ENCODE results near the gene COG5.

The COG5 gene

DNA sequence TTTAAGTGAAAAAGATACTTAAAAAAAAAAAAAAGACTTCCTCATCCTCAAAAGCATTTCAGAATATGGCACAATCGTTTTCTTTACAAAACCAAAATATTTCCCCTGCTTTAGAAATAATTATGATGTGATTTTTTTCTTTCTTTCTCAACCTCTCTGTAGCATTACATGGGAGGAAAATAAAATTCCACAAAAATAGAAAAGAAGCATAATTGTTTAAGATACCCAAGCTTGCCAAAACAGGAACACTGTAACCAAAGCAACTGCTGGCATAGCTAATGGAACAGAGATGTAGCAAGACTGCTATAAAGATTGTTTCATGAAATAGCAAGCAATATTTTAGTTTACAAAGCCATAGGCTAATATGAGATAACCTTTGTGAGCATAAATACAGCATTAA is 169.4 kb downstream of the COG5 start:
- DNase-seq (ENCODE audit: low spot score), result no peak

GRCh38 chr7:107392830-107393229 is 170.9 kb downstream of the COG5 start:
- DNase-seq (ENCODE audit: low spot score), result no peak

- no peak for DNase-seq (ENCODE audit: low spot score)
These were observed 172.8 kb downstream of the COG5 start for GRCh38 chr7:107390916-107391315.

- no peak for DNase-seq (ENCODE audit: low spot score)
These were observed 175.1 kb downstream of the COG5 start for GRCh38 chr7:107388604-107389003.

GRCh38 chr7:107387573-107388219 is 176.0 kb downstream of the COG5 start:
- no peak for DNase-seq (ENCODE audit: low spot score)

DNA sequence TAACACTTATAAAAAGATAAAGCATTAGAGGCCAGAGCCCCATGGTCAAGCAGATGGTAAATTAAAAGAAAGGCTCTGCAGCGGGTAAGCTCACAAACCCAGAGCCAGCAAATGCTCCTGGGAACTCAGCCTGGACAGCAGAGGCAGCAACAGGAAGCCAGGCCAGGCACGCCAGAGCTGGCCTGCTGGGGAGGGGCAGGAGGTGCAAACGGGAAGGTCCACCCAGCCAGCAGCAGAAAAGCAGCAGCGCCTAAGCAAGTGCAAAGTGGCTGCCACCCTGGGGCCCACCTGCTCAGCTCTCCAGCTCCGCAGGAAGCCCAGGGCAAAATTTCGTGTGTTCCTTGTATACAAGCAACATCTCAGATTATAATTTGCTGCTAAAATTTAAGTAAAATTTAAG is 176.6 kb downstream of the COG5 start:
- peak; percentile 35 for DNase-seq (ENCODE audit: low spot score)

- no peak for DNase-seq (ENCODE audit: low spot score)
These were observed 177.1 kb downstream of the COG5 start for GRCh38 chr7:107386548-107387102.

GRCh38 chr7:107384025-107384424 is 179.7 kb downstream of the COG5 start:
- DNase-seq (ENCODE audit: low spot score), result no peak

- no peak for DNase-seq (ENCODE audit: low spot score)
These were observed 180.5 kb downstream of the COG5 start for GRCh38 chr7:107383203-107383602.

GRCh38 chr7:107381453-107381852 is 182.3 kb downstream of the COG5 start:
- no peak for DNase-seq (ENCODE audit: low spot score)

DNA sequence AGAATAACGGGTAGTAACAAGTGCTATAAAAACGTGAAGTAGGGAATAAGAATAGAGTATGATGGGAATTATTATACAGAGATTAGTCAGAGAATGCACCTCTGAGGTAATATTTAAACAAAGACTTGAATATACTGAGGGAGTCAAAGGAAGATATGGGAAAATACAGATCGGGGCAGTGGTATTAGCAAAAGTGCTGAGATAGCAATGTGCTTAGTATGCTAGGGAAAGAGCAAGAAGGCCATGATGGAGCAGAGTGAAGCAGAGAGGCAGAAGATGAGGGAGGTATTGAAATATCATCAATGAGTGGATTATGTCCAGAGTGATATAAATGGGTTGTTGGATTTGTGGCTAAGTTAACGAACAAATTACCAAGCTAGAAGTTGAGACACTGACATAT is 190.4 kb downstream of the COG5 start:
- DNase-seq (ENCODE audit: low spot score), result no peak

- no peak for DNase-seq (ENCODE audit: low spot score)
These were observed 191.4 kb downstream of the COG5 start for GRCh38 chr7:107372298-107372697.

- DNase-seq (ENCODE audit: low spot score), result no peak
These were observed 192.9 kb downstream of the COG5 start for GRCh38 chr7:107370816-107371215.

DNA sequence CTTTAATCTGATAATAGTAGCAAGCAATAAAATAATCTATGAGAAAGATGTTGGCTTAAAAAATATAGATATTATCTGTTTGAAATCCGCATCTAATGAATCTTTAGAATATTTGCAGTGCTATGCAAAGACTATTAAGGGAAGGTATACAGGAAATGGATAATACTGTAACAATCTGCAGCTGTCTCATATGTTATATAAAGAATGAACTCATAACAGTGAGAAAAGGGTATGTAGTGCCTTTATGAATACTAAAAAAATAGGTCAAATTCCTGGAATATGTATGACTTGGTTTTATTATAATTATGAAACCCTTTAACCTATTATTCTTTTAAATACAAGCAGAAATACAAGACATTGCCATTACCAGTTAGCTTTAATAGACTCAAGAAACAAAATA is 198.9 kb downstream of the COG5 start:
- no peak for DNase-seq (ENCODE audit: low spot score)

DNA sequence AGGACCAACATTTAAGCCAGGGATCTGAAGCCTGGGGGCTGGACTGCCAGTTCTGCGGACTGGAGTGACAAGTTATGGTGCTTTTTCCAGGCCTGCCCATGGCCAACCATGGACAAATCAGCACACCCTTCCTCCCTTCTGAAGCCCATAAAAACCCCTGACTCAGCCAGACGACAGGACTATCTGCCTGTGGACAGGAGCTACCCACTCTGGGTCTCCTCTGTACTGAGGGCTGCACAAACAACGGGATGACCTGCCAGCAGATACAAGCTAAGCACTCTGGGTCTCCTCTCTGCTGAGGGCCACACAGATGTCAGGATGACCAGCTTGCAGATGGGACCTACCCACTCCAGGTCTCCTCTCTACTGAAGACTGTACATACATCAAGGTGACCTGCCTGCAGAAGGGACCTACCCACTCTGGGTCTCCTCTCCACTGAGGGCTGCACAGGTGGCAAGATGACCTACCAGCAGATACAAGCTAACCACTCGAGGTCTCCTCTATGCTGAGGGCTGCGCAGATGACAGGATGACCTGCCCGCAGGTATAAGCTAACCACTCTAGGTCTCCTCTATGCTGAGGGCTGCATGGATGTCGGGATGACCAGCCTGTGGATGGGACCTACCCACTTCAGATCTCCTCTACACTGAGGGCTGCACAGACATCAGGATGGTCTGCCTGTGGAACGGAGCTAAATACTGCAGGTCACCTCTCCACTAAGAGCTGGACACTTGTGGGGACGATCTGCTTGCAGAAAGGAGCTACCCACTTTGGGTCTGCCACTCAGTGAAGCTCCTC is 204.0 kb downstream of the COG5 start:
- no peak for DNase-seq (ENCODE audit: low spot score)

DNA sequence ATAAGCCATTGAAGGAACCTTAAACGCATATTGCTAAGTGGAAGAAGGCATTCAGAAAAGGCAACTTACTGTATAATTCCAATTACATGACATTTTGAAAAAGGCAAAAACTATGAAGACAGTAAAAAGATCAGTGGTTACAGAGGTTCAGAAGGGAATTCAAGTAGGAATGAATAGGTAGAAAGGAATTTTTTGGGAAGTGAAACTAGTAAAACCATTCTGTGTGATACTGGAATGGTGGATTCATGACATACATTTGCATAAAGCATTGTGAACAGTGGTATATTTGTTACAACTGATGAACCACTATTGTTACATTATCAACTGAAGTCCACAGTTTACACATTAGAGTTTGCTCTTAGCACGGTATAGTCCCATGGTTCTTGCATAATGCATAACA is 208.1 kb downstream of the COG5 start:
- no peak for DNase-seq (ENCODE audit: low spot score)

- no peak for DNase-seq (ENCODE audit: low spot score)
These were observed 209.1 kb downstream of the COG5 start for GRCh38 chr7:107354640-107355039.

GRCh38 chr7:107353701-107354100 is 210.0 kb downstream of the COG5 start:
- no peak for DNase-seq (ENCODE audit: low spot score)

- no peak for DNase-seq (ENCODE audit: low spot score)
These were observed 217.8 kb downstream of the COG5 start for GRCh38 chr7:107345898-107346297.

DNA sequence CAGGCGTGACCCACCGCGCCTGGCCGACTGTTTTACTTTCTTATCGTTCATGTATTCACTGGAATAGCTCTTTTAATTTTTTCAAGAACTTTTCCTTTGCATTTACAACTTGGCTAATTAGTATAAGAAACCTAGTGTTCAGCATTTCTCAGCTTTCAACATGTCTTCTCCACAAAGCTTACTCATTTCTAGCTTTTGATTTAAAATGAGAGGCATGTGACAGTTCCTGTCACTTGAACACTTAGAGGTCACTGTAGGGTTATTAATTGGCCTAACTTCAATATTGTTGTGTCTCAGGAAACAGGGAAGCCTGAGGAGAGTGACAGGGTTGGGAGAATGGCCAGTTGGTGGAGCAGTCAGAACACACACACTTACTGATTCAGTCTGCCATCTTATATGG is 218.9 kb downstream of the COG5 start:
- DNase-seq (ENCODE audit: low spot score), result no peak

GRCh38 chr7:107344286-107344685 is 219.4 kb downstream of the COG5 start:
- no peak for DNase-seq (ENCODE audit: low spot score)

DNA sequence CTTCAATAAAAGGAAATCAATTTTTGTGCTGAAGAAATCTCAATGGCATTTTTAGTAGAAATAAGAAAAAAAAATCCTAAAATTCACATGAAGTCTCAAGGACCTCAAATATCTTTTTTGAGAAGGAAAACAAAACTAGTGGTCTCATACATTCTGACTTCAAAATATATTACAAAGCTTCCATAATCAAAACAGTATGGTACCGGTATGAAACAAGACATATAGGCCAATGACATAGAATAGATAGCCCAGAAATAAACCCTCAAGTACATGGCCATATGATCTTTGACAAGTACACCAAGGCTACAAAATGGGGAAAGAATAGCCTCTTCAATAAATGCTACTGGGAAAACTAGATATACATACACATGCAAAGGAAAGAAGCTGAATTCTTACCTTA is 225.6 kb downstream of the COG5 start:
- no peak for DNase-seq (ENCODE audit: low spot score)

DNA sequence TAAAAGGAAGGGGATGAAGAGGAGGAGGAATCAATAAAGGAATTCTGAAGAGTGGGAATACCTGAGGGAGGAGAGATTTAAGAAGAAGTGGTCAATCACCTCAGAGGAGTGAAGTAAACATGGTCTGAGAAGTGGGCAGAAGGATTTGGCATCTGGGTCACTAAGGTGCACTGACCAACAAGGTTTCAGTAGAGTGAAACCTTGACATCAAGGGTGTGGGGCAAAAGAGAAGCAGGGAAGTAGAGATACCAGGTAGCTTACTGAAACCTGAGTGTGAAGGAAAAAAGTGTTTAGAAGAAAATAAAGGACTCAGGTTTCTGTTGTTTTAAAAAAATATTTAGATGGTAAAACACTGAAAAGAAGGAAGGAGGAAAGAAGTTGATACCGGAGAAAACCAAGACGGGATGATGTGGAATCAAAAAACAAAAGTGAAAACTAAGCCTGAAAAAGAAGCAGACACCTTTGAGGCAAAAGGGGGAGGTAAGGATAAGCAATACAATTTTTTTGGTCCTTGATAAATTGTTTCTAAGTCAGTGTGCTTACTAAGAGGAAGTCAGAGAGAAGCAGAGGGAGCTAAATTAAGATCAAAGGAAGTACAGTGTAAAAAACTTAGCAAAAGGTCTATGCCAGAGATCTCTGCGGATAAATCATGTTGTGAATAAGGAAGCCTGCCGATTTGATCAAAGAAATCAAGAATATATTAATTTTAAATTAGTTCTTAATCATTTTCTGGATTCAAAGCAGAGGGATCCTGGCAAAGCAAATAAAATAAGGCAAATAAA is 231.0 kb downstream of the COG5 start:
- no peak for DNase-seq (ENCODE audit: low spot score)
